K562 treated with DMSO at 1 percent for 12 hours (cell line): Measurements from ENCODE around the gene CD300LB. TPM values are rescaled to one million over a fixed set of nuclear protein-coding genes. Genes with fewer than 3 reads are reported as not detected.

Source experiments
- total RNA-seq: library from RNA; unstranded; fragments of 300-600 nt; gene quantifications from 2 replicates; pipeline ENCODE4 v1.2.3, GENCODE V29; 2022; ENCODE audit not compliant: insufficient read depth

CD300LB gene
- not detected in 2 replicates for total RNA-seq

GRCh38 chr17:74531231-74531761 lies at the start of gene CD300LB:
CD300LB (minus strand) TSS chr17:74531475; CDS start chr17:74531350, 125 bp downstream.

DNA sequence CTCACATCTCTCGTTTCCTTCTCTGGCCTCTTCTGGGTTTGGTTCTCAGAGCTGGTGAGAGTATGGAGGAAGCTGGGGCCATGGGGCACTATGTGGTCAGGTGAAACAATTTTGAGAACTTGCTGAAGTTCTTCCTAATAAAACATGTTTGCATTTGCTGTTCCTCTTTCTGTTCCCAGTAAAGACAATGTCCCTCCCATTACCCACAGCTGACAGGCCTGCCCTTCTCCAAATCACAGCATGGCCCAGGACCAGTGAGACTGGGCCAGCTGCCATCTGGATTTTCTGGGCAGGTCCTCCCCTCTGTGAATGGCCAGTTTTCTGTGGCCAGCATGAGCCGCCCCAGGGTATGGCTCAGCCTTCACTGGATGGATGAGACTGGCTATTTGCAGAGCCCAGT lies 36.1 kb upstream of the CD300LB start, which contains the start of gene CD300H:
Gene CD300H, minus strand, starts transcription at position 113 of the 400 bp plus-strand sequence.

DNA sequence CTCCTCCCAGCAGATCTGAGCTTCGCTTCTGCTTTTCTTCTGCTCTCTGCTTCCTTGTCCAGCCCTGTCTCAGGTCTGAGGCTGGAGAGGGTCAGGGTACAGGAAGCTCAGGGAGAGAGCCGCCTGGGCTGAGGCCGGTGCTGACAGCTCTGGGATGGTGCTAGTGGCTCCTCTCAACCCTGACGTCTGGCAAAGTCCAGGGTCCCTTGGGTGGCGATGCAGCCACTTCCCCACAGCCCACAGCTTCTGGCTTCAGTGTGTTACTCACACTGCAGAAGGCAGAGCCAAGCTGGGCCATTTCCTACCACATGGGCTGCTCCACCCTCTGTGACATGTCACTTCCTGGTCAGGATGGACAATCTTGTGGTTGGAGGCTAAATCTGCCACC lies 14.6 kb upstream of the CD300LB start, which contains the start of gene CD300C:
Gene CD300C, minus strand, starts transcription at position 273 of the 388 bp plus-strand sequence. CDS start 333 bp downstream, outside the sequence.

Other genes starting within 250 kb of the CD300LB start
- gene KIF19, start 205.2 kb downstream of the CD300LB start, total RNA-seq, result 0.83 TPM in 1 of 2 replicates, not detected in the other
- not detected in 2 replicates for gene BTBD17, start 169.6 kb downstream of the CD300LB start, total RNA-seq
- not detected in 2 replicates for gene GPR142, start 164.0 kb downstream of the CD300LB start, total RNA-seq
- 10.6 and 16.3 TPM in 2 replicates for gene GPRC5C, start 99.4 kb downstream of the CD300LB start, total RNA-seq
- gene CD300A, start 64.8 kb downstream of the CD300LB start, total RNA-seq, result 2.2 and 3.8 TPM in 2 replicates
- not detected in 2 replicates for gene CD300C, start 14.6 kb upstream of the CD300LB start, total RNA-seq
- gene CD300H, start 36.0 kb upstream of the CD300LB start, total RNA-seq, result not detected in 2 replicates
- gene CD300LD, start 60.8 kb upstream of the CD300LB start, total RNA-seq, result not detected in 2 replicates
- not detected in 2 replicates for gene CD300E, start 92.3 kb upstream of the CD300LB start, total RNA-seq
- gene CD300LF, start 181.4 kb upstream of the CD300LB start, total RNA-seq, result not detected in 2 replicates
- gene RAB37, start 205.8 kb upstream of the CD300LB start, total RNA-seq, result not detected in 2 replicates
- gene NHERF1, start 217.2 kb upstream of the CD300LB start, total RNA-seq, result 53.0 and 73.8 TPM in 2 replicates
- 22.2 and 29.1 TPM in 2 replicates for gene NAT9, start 244.9 kb upstream of the CD300LB start, total RNA-seq